ENCODE results near the gene ETS2. TPM values are rescaled to one million over a fixed set of nuclear protein-coding genes. Genes with fewer than 3 reads are reported as not detected.

The ETS2 gene
- total and polyA plus RNA-seq, 12 donors = 15.1 to 66.8 (median 44.6) TPM

GRCh38 chr21:38811257-38811656 is 5.5 kb downstream of the ETS2 start:
- Histone ChIP-seq H3K9me3 (replicated peaks in 1 of 3) (no peaks in the 10 kb centered on the region), H3K27ac (peak overlapping the region in 2 of 5 donors; percentile 15 to 52), H3K4me1 (replicated peaks in 1 of 2) (peaks cover 0 to 26% of the 10 kb centered on the region in 2 donors), H3K27me3 (no peaks in the 10 kb centered on the region), H3K36me3 (replicated peaks in 1 of 2) (peaks cover 0 to 56% of the 10 kb centered on the region in 2 donors), H3K4me3 (peak overlapping the region in 1 of 4 donors; percentile 93)
- 62 to 67% (median 66%) methylated on average over 8 of the region's 8 CpGs for WGBS, 4 donors
- TF ChIP-seq CTCF (IDR thresholded peaks at IDR 0.05) (no peak), POLR2A (IDR thresholded peaks at IDR 0.05) (no peak)
- DNase-seq = no peak
- intact Hi-C loops (cut with DNase I) = no loop called here

- Histone ChIP-seq H3K4me3 (no peak overlapping the region), H3K27ac (peak overlapping the region in 1 of 5 donors; percentile 5), H3K27me3 (no peaks in the 10 kb centered on the region), H3K9me3 (replicated peaks in 1 of 3) (no peaks in the 10 kb centered on the region), H3K4me1 (replicated peaks in 1 of 2) (peaks cover 4 to 34% of the 10 kb centered on the region in 2 donors), H3K36me3 (replicated peaks in 1 of 2) (peaks cover 0 to 75% of the 10 kb centered on the region in 2 donors)
- no peak for DNase-seq
- WGBS, 4 donors = 77 to 94% (median 81%) methylated on average over 2 of the region's 2 CpGs
- TF ChIP-seq CTCF (IDR thresholded peaks at IDR 0.05) = no peak
- TF ChIP-seq POLR2A (IDR thresholded peaks at IDR 0.05) = no peak
- intact Hi-C loops (cut with DNase I) = no loop called here
Observed at GRCh38 chr21:38813143-38813542, 7.4 kb downstream of the ETS2 start.

- no peaks in the 10 kb centered on the region for H3K9me3 ChIP-seq (replicated peaks in 1 of 3)
- TF ChIP-seq CTCF (IDR thresholded peaks at IDR 0.05) (no peak), POLR2A (IDR thresholded peaks at IDR 0.05) (no peak)
- peaks cover 4 to 36% of the 10 kb centered on the region in 2 donors for H3K4me1 ChIP-seq (replicated peaks in 1 of 2)
- H3K27ac ChIP-seq = peak overlapping the region in 1 of 5 donors; percentile 5
- peaks cover 0 to 79% of the 10 kb centered on the region in 2 donors for H3K36me3 ChIP-seq (replicated peaks in 1 of 2)
- intact Hi-C loops (cut with DNase I) = no loop called here
- H3K4me3 ChIP-seq = no peak overlapping the region
- 77 to 85% (median 82%) methylated on average over 8 of the region's 8 CpGs for WGBS, 4 donors
- H3K27me3 ChIP-seq = no peaks in the 10 kb centered on the region
- no peak for DNase-seq
Observed at GRCh38 chr21:38813547-38813946, 7.8 kb downstream of the ETS2 start.

- Histone ChIP-seq H3K9me3 (replicated peaks in 1 of 3) (no peaks in the 10 kb centered on the region), H3K4me1 (replicated peaks in 1 of 2) (peaks cover 4 to 34% of the 10 kb centered on the region in 2 donors), H3K27ac (peak overlapping the region in 1 of 5 donors; percentile 20), H3K36me3 (replicated peaks in 1 of 2) (peaks cover 0 to 88% of the 10 kb centered on the region in 2 donors), H3K4me3 (no peak overlapping the region), H3K27me3 (no peaks in the 10 kb centered on the region)
- intact Hi-C loops (cut with DNase I) = no loop called here
- WGBS, 4 donors = 91 to 93% (median 92%) methylated on average over 16 of the region's 16 CpGs
- no peak for DNase-seq
- no peak for TF ChIP-seq CTCF (IDR thresholded peaks at IDR 0.05)
- no peak for TF ChIP-seq POLR2A (IDR thresholded peaks at IDR 0.05)
Observed at GRCh38 chr21:38814126-38815059, 8.7 kb downstream of the ETS2 start.
